HCT116 (cell line): ENCODE measurements around the gene GBP7. TPM values are rescaled to one million over a fixed set of nuclear protein-coding genes. Genes with fewer than 3 reads are reported as not detected.

ENCODE experiments used
- ATAC-seq: fragments of 200-7000 bp; cut with Tn5 transposase; 2 replicates; pipeline ENCODE4 v1.9.1; 2020; ENCODE audit warnings: mild to moderate bottlenecking, moderate library complexity
- BruUV-seq: library from RNA; stranded (reverse); fragments of 400-500 nt; replicated peaks from 2 replicates; lab custom pipeline; 2021; lab: Mats Ljungman, UMichigan
- CTCF ChIA-PET: fragments of 300-600 bp; sonication (Branson Sonifier 250); formaldehyde crosslinking; loops from one replicate; lab custom pipeline; 2021; ENCODE audit warnings: antibody characterized with exemption; lab: Charles Lee
- POLR2A ChIA-PET: fragments of 300-600, 350-600 bp; sonication (Branson Sonifier 250); formaldehyde crosslinking; loops from one replicate; lab custom pipeline; 2021; ENCODE audit warnings: antibody characterized with exemption; lab: Charles Lee
- RAD21 ChIA-PET, 2 experiments: fragments of 300-600 bp; sonication (Branson Sonifier 250); formaldehyde crosslinking; loops; one replicate each; lab custom pipeline; 2023; ENCODE audit warnings: low total read pairs in 2 of 2; ENCODE audit not compliant: uncharacterized antibody in 2 of 2, unreplicated experiment in 2 of 2, low non-redundant PET in 1 of 2; lab: Charles Lee
- DNase-seq: peaks from one replicate; pipeline ENCODE4 v3.0.0-alpha.2; 2010; ENCODE audit warnings: low read depth, low spot score
- H2AFZ ChIP-seq: fragments of 200-600 bp; shearing (Covaris generic), sonication (generic); 2 replicates; pipeline ENCODE4 v1.6.1; 2017; ENCODE audit warnings: low read depth, mixed run types, mixed read lengths, antibody characterized with exemption, low read length; ENCODE audit not compliant: poor library complexity, severe bottlenecking
- H3K27ac ChIP-seq: 2 replicates; pipeline ENCODE4 v1.5.1; 2012; ENCODE audit warnings: low read depth, low read length
- H3K27me3 ChIP-seq: fragments of 200-600 bp; sonication (generic); 2 replicates; pipeline ENCODE4 v1.6.1; 2016; ENCODE audit warnings: mixed run types, low read length, mixed read lengths; ENCODE audit not compliant: insufficient read depth
- H3K36me3 ChIP-seq, 2 experiments: fragments of 200-500 bp in 1 of 2; fragments of 200-600 bp in 1 of 2; sonication (Bioruptor generic) in 1 of 2; sonication (generic) in 1 of 2; 2 replicates each; pipeline versions ENCODE4 v1.5.1 to v1.6.1; 2014 to 2016; ENCODE audit warnings: low read length in 2 of 2, inconsistent platforms in 1 of 2, mixed read lengths in 1 of 2, mixed run types in 1 of 2; ENCODE audit not compliant: insufficient read depth in 2 of 2, control insufficient read depth in 1 of 2
- H3K4me1 ChIP-seq, 2 experiments: fragments of 200-600 bp in 1 of 2; sonication (generic) in 1 of 2; 2 replicates each; pipeline versions ENCODE4 v1.5.1 to v1.6.1; 2012 to 2017; ENCODE audit warnings: low read length in 2 of 2, inconsistent platforms in 1 of 2, mild to moderate bottlenecking in 1 of 2, mixed read lengths in 1 of 2, mixed run types in 1 of 2, moderate library complexity in 1 of 2; ENCODE audit not compliant: insufficient read depth in 2 of 2, control insufficient read depth in 1 of 2
- H3K4me2 ChIP-seq: fragments of 200-600 bp; sonication (generic); 2 replicates; pipeline ENCODE4 v1.6.1; 2017; ENCODE audit warnings: mixed run types, low read length, mixed read lengths
- H3K4me3 ChIP-seq, 2 experiments: fragments of 200-600 bp in 1 of 2; sonication (generic) in 1 of 2; replicated peaks in 1 of 2; 2 replicates each; pipeline ENCODE4 v1.5.1; 2011 to 2016; ENCODE audit warnings: low read length in 2 of 2, control low read depth in 1 of 2, low read depth in 1 of 2, mild to moderate bottlenecking in 1 of 2, mixed read lengths in 1 of 2, mixed run types in 1 of 2
- H3K79me2 ChIP-seq: fragments of 200-600 bp; sonication (generic); 2 replicates; pipeline ENCODE4 v1.6.1; 2017; ENCODE audit warnings: mild to moderate bottlenecking, mixed run types, low read length, moderate library complexity, mixed read lengths; ENCODE audit not compliant: insufficient read depth
- H3K9ac ChIP-seq: fragments of 200-600 bp; sonication (generic); 2 replicates; pipeline ENCODE4 v1.6.1; 2016; ENCODE audit warnings: low read length, mixed read lengths
- H3K9me2 ChIP-seq: fragments of 200-600 bp; sonication (generic), shearing (Covaris generic); 2 replicates; pipeline ENCODE4 v1.6.1; 2017; ENCODE audit warnings: mixed run types, mild to moderate bottlenecking, moderate library complexity; ENCODE audit not compliant: insufficient read depth
- H3K9me3 ChIP-seq, 2 experiments: fragments of 200-500 bp in 1 of 2; fragments of 200-600 bp in 1 of 2; sonication (Bioruptor generic) in 1 of 2; sonication (generic) in 1 of 2; 2 replicates each; pipeline ENCODE4 v1.6.1; 2014 to 2017; ENCODE audit warnings: low read length in 2 of 2, mixed read lengths in 2 of 2, inconsistent platforms in 1 of 2, low read depth in 1 of 2, mild to moderate bottlenecking in 1 of 2, mixed run types in 1 of 2, moderate library complexity in 1 of 2; ENCODE audit not compliant: control insufficient read depth in 1 of 2, insufficient read depth in 1 of 2
- H4K20me1 ChIP-seq: fragments of 200-600 bp; sonication (generic), shearing (Covaris generic); 2 replicates; pipeline ENCODE4 v1.6.1; 2017; ENCODE audit warnings: mixed run types, mild to moderate bottlenecking, moderate library complexity; ENCODE audit not compliant: insufficient read depth
- CEBPB ChIP-seq: IDR thresholded peaks from 2 replicates; pipeline ENCODE4 v1.6.1; 2012; ENCODE audit warnings: low read depth
- CTCF ChIP-seq, 3 experiments: fragments of 200-600 bp in 1 of 3; sonication (generic) in 1 of 3; IDR thresholded peaks in 2 of 3; conservative IDR thresholded peaks in 1 of 3; 2 replicates each; pipeline ENCODE4 v1.5.1; 2012 to 2017; ENCODE audit warnings: low read depth in 2 of 3, low read length in 2 of 3, antibody characterized with exemption in 1 of 3, borderline replicate concordance in 1 of 3, control low read depth in 1 of 3, mild to moderate bottlenecking in 1 of 3, mixed read lengths in 1 of 3, mixed run types in 1 of 3, moderate library complexity in 1 of 3; ENCODE audit not compliant: insufficient read depth in 1 of 3
- JUND ChIP-seq: IDR thresholded peaks from 2 replicates; pipeline ENCODE4 v1.6.1; 2012
- RAD21 ChIP-seq: IDR thresholded peaks from 2 replicates; pipeline ENCODE4 v1.6.1; 2012; ENCODE audit warnings: low read depth, mild to moderate bottlenecking
- SP1 ChIP-seq: IDR thresholded peaks from 2 replicates; pipeline ENCODE4 v1.6.1; 2012; ENCODE audit warnings: low read depth
- SRF ChIP-seq: IDR thresholded peaks from 2 replicates; pipeline ENCODE4 v1.6.1; 2012; ENCODE audit warnings: low read depth
- ZNF274 ChIP-seq: fragments of 200-500 bp; sonication (Bioruptor generic); IDR thresholded peaks from 2 replicates; pipeline ENCODE4 v1.6.1; 2014; ENCODE audit warnings: mild to moderate bottlenecking, low read depth, low read length, inconsistent platforms
- intact Hi-C: fragments of 100-400 bp; cut with micrococcal nuclease; formaldehyde crosslinking; loops from 2 replicates; pipeline ENCODE4 v1.10.0; 2022
- total RNA-seq: library from RNA; stranded (reverse); gene quantifications from one replicate; pipeline ENCODE4 v1.2.1, GENCODE V29; 2021; ENCODE audit not compliant: unreplicated experiment

Gene GBP7
- total RNA-seq, 1 experiment from 2014 or later, result not detected

- RAD21 ChIA-PET, result no interaction called here
Observed at GRCh38 chr1:89199525-89200031, 23.8 kb upstream of the GBP7 start.

More at GRCh38 chr1:89199525-89200031, 23.8 kb upstream of the GBP7 start:
- Histone ChIP-seq H3K27me3 (no peaks in the 10 kb centered on the region), H3K36me3 (no peaks in the 10 kb centered on the region), H3K4me3 (no peak overlapping the region), H3K9me3 (no peaks in the 10 kb centered on the region), H3K9ac (no peak overlapping the region), H4K20me1 (no peaks in the 10 kb centered on the region), H2AFZ (no peak overlapping the region), H3K79me2 (no peaks in the 10 kb centered on the region), H3K4me2 (no peak overlapping the region), H3K9me2 (no peaks in the 10 kb centered on the region; the same call in 1 of the 2 replicates), H3K27ac (no peak overlapping the region), H3K4me1 (no peaks in the 10 kb centered on the region)
- ChIA-PET POLR2A (no interaction called here), CTCF (no interaction called here)
- ATAC-seq (no peak), DNase-seq (no peak)
- no TSS peak for BruUV-seq
- TF ChIP-seq RAD21 (no peak), JUND (no peak), CEBPB (no peak), SP1 (no peak), CTCF (IDR thresholded peaks at IDR 0.05 in 2 of 3, conservative IDR thresholded peaks at IDR 0.05 in 1 of 3; ENCODE audit: borderline replicate concordance in 1 of 3, insufficient read depth in 1 of 3, low read depth in 2 of 3, low read length in 2 of 3) (no peak), SRF (no peak), ZNF274 (no peak)
- intact Hi-C loops, result no loop called here
